SJCRH30 (cell line): ENCODE results near the gene DHX35. TPM values are rescaled to one million over a fixed set of nuclear protein-coding genes. Genes with fewer than 3 reads are reported as not detected.

ENCODE experiments used
- DNase-seq, 2 experiments: peaks; one replicate each; pipeline ENCODE4 v3.0.0-alpha.2; 2015 to 2020
- H3K27ac ChIP-seq: fragments of 250-450 bp; sonication (Bioruptor Pico); 2 replicates; pipeline ENCODE4 v1.5.1; 2020; ENCODE audit warnings: mild to moderate bottlenecking, moderate library complexity
- H3K27me3 ChIP-seq: fragments of 250-450 bp; sonication (Bioruptor Pico); 2 replicates; pipeline ENCODE4 v1.5.1; 2020; ENCODE audit warnings: mild to moderate bottlenecking, moderate library complexity
- H3K36me3 ChIP-seq: fragments of 250-450 bp; sonication (Bioruptor Pico); 2 replicates; pipeline ENCODE4 v1.5.1; 2020; ENCODE audit warnings: mild to moderate bottlenecking, moderate library complexity
- H3K4me1 ChIP-seq: fragments of 250-450 bp; sonication (Bioruptor Pico); 2 replicates; pipeline ENCODE4 v1.5.1; 2020; ENCODE audit warnings: mild to moderate bottlenecking, moderate library complexity
- H3K4me3 ChIP-seq: fragments of 250-450 bp; sonication (Bioruptor Pico); 2 replicates; pipeline ENCODE4 v1.5.1; 2020; ENCODE audit warnings: mild to moderate bottlenecking, moderate library complexity
- H3K9me3 ChIP-seq: fragments of 250-450 bp; sonication (Bioruptor Pico); replicated peaks from 2 replicates; pipeline ENCODE4 v1.5.1; 2020; ENCODE audit warnings: mild to moderate bottlenecking, moderate library complexity
- total RNA-seq: library from RNA; depleted of rRNA; stranded (reverse); fragments of >200 nt; shearing (Covaris generic); gene quantifications from 2 replicates; pipeline ENCODE4 v1.2.3, GENCODE V29; 2014; rRNA removed

DHX35 gene
- 25.1 and 29.3 TPM in 2 replicates for total RNA-seq

DNA sequence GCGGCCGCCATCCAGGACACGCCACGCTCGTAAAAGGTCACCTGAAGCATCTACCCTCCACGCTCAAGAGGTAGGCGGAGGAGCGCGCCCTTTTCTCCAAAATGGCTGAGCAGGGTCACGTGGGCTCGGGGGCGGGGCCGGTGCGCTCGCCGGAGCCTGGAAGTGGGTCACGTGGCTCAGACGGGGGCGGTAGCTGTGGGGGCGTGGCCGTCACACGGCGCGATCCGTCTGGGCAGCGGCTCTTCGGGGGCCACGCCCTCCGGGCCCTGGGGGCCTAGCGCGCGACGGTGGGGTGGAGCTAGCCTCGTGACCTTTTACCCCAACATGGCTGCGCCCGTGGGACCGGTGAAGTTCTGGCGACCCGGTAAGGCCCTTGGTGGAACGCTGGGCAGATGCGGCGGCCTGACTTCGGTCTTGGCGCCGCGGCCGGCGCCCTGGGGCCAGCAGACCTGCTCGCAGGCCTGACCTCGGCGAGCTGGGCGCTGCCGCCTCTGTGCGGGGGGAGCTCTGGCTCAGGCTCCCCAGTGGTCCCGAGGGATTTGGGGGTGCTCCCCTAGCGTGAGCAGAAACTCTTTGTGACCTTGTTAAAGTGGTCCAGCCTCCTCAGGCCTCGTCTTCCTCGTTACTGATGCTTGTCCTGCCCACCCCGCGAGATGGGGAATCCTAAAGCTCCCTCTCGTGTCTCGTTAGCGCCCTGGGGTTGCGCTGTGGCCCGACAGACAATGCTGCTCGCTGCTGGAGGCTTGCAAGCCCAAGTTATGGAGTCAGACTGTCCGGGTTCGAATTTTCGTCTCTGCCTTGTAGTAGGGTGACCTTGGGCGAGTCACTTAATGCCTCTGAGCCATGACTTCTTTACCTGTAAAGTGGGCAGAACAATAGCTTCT is at the start of gene DHX35:
TSS of gene DHX35 (plus strand) at position 301 of the 884 bp plus-strand sequence. CDS start at position 325, 24 bp downstream.
- DNase-seq: peak; percentile 99 to 100
- H3K4me3 ChIP-seq: peak within 1 kb of the TSS; percentile 96
- H3K4me1 ChIP-seq: peaks cover 5% of the 10 kb centered on the region; the same call in 1 of the 2 replicates
- no peaks in the 10 kb centered on the region for H3K27me3 ChIP-seq
- no peaks in the 10 kb centered on the region; the same call in 1 of the 2 replicates for H3K36me3 ChIP-seq
- H3K9me3 ChIP-seq: no peaks in the 10 kb centered on the region
- H3K27ac ChIP-seq: peak within 1 kb of the TSS; percentile 93

DNA sequence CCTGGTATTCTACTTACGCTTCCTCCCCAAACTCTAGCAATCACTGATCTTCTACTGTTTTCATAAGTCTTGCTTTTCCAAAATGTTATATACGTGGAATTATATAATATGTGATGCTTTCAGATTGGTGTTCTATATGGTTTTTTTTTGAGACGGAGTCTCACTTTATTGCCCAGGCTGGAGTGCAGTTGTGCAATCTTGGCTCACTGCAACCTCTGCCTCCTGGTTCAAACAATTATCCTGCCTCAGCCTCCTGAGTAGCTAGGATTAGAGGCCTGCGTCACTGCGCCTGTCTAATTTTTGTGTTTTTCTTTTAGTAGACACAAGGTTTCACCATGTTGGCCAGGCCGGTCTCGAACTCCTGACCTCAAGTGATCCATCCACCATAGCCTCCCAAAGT is 46.8 kb upstream of the DHX35 start:
- H3K27ac ChIP-seq: no peak overlapping the region
- H3K4me3 ChIP-seq: no peak overlapping the region
- no peak for DNase-seq
- 0 out of 2 replicates have a peak, but pooled peaks cover 4% of the 10 kb centered on the region for H3K27me3 ChIP-seq
- no peaks in the 10 kb centered on the region for H3K9me3 ChIP-seq
- H3K36me3 ChIP-seq: no peaks in the 10 kb centered on the region; the same call in 1 of the 2 replicates
- no peaks in the 10 kb centered on the region for H3K4me1 ChIP-seq

DNA sequence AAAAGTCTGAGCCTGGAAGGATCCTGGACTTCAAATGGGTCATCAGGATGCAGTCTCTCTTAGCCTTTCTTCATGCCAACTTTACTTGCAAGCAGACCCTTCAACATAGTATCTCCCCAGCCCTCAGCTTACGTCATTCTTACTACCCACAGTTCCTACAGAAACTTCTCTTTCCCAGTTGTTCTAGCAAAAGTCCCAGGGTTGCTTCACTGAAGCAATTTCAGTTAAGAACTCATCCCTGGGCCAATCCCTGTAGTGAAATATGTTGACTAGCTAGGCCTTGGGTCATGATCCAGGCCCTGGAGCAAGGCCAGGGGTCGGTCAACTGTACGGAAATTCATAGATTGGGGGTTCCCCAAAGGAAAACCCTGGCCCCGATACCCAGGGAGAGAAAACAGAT is 44.5 kb upstream of the DHX35 start:
- Histone ChIP-seq H3K27me3 (0 out of 2 replicates have a peak, but pooled peaks cover 4% of the 10 kb centered on the region), H3K9me3 (no peaks in the 10 kb centered on the region), H3K4me3 (no peak overlapping the region), H3K27ac (no peak overlapping the region), H3K36me3 (no peaks in the 10 kb centered on the region; the same call in 1 of the 2 replicates), H3K4me1 (no peaks in the 10 kb centered on the region)
- no peak for DNase-seq

GRCh38 chr20:38918172-38918571 is 44.0 kb upstream of the DHX35 start:
- no peak overlapping the region for H3K4me3 ChIP-seq
- H3K27me3 ChIP-seq: 0 out of 2 replicates have a peak, but pooled peaks cover 4% of the 10 kb centered on the region
- no peak for DNase-seq
- H3K9me3 ChIP-seq: no peaks in the 10 kb centered on the region
- H3K27ac ChIP-seq: no peak overlapping the region
- H3K36me3 ChIP-seq: no peaks in the 10 kb centered on the region; the same call in 1 of the 2 replicates
- no peaks in the 10 kb centered on the region for H3K4me1 ChIP-seq

DNA sequence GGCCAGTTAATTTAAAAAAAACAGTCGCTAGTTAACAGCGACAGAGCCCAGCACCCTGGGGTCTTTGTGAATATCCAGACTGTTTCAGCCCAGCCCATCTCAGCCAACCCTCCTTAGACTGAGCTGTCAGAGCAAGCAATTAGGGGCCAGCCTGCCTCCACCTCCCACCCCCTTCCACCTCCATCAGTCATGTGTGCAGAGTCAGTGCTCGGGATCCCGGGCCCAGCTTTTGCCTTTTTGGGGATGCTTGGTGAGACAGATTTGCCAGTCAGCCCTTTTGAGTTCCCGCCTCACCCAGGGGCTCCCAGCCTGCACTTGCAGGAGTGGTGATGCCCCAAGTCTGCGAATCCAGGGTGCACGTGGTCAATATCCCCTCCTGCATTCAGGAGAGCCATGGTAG is 42.5 kb upstream of the DHX35 start:
- Histone ChIP-seq H3K9me3 (no peaks in the 10 kb centered on the region), H3K36me3 (no peaks in the 10 kb centered on the region; the same call in 1 of the 2 replicates), H3K27me3 (0 out of 2 replicates have a peak, but pooled peaks cover 4% of the 10 kb centered on the region), H3K4me3 (no peak overlapping the region), H3K4me1 (no peaks in the 10 kb centered on the region), H3K27ac (no peak overlapping the region)
- no peak for DNase-seq

- Histone ChIP-seq H3K27ac (no peak overlapping the region), H3K4me3 (no peak overlapping the region), H3K36me3 (no peaks in the 10 kb centered on the region; the same call in 1 of the 2 replicates), H3K9me3 (no peaks in the 10 kb centered on the region), H3K27me3 (0 out of 2 replicates have a peak, but pooled peaks cover 4% of the 10 kb centered on the region), H3K4me1 (no peaks in the 10 kb centered on the region)
- no peak for DNase-seq
Measured at GRCh38 chr20:38920411-38920810, 41.7 kb upstream of the DHX35 start.

DNA sequence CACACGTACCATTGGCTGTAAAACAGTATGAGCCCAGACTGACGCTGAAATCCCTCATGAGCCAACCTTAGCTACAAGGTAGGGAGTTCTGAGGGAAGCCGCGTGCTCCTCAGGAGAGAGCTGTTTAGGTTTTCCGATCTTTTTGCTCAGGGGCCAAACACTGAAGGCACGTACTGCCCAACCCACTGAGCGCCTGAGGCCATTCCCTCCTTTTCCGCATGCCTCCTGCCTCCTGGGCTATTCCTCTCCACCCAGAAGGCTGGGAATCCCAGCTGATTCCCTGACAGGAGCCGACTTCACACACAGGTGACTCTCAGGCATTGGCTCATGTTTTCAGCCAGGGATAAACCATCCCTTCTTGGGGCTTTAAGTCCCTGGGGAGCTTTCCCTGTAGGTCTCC is 41.3 kb upstream of the DHX35 start:
- no peaks in the 10 kb centered on the region; the same call in 1 of the 2 replicates for H3K36me3 ChIP-seq
- DNase-seq: no peak
- no peaks in the 10 kb centered on the region for H3K9me3 ChIP-seq
- H3K27me3 ChIP-seq: 0 out of 2 replicates have a peak, but pooled peaks cover 4% of the 10 kb centered on the region
- H3K4me3 ChIP-seq: no peak overlapping the region
- H3K4me1 ChIP-seq: no peaks in the 10 kb centered on the region
- H3K27ac ChIP-seq: no peak overlapping the region

DNA sequence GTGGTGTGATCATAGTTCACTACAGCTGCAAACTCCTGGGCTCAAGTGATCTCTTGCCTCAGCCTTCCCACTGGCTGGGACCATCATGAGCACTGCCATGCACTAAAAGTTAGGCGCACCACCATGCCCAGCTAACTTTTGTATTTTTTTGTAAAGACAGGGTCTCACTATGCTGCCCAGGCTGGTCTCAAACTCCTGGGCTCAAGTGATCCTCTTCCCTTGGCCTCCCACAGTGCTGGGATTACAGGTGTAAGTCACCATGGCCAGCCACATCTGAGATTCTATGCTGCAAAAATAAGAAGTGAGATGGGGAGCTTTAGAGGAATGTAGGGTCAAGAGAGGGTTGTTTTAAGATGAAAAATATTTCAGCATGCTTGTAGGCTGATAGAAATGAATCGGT is 37.4 kb upstream of the DHX35 start:
- no peak overlapping the region for H3K27ac ChIP-seq
- no peak overlapping the region for H3K4me3 ChIP-seq
- H3K4me1 ChIP-seq: peaks cover 11% of the 10 kb centered on the region
- no peaks in the 10 kb centered on the region for H3K9me3 ChIP-seq
- H3K27me3 ChIP-seq: no peaks in the 10 kb centered on the region
- H3K36me3 ChIP-seq: peaks cover under 1% of the 10 kb centered on the region; the same call in 1 of the 2 replicates
- DNase-seq: no peak

- DNase-seq: peak; percentile 100
- Histone ChIP-seq H3K4me3 (peak within 1 kb of the TSS; percentile 89), H3K36me3 (peaks cover 11% of the 10 kb centered on the region), H3K27ac (peak within 1 kb of the TSS; percentile 77), H3K4me1 (peaks cover 11% of the 10 kb centered on the region), H3K9me3 (no peaks in the 10 kb centered on the region), H3K27me3 (no peaks in the 10 kb centered on the region)
Measured at GRCh38 chr20:38926142-38926933, 35.8 kb upstream of the DHX35 start, which contains the start of gene FAM83D. TSS of gene FAM83D (plus strand) at chr20:38926417. CDS start at chr20:38926443, 26 bp downstream.

- Histone ChIP-seq H3K4me1 (peaks cover 11% of the 10 kb centered on the region), H3K36me3 (peaks cover 11% of the 10 kb centered on the region), H3K9me3 (no peaks in the 10 kb centered on the region), H3K27ac (peak overlapping the region; percentile 77), H3K27me3 (no peaks in the 10 kb centered on the region), H3K4me3 (peak overlapping the region; percentile 89)
- DNase-seq: peak; percentile 38 to 50
Measured at GRCh38 chr20:38926934-38927616, 35.1 kb upstream of the DHX35 start.

DNA sequence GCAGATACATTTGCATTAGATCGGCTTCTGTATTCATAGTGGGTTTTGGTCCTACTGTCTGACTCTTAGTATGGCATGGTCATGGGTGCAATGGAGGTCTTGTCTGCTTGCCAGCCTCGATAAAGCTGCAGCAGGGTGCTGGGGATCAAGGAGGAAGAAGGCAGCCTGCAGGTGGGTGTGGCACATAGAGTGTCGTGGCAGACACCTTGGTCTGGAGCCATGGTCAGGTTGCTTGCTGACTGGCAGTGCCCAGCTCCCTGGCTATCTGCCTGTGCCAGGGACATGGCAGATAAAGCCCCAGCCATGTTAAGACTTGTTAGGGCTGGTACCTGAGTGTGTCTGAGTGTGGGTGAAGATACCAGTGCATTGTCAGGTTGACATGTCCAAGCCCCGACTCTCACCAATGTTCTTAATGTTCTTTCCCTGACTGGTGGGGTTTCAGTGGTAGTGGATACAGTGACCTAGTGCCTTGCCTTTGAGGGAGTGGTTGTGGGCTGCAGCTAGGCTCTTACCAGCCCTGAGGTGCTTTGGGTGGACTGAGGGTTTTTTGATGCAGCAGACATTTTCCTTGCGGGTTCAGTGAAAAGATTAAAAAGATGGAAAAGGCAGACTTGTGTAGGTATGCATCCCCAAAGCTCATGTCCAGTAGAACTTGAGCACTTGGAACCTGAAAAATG is 34.1 kb upstream of the DHX35 start:
- H3K27me3 ChIP-seq: no peaks in the 10 kb centered on the region

GRCh38 chr20:38930242-38930569 is 31.9 kb upstream of the DHX35 start:
- H3K4me1 ChIP-seq: peaks cover 14% of the 10 kb centered on the region
- H3K27ac ChIP-seq: no peak overlapping the region
- DNase-seq: no peak
- H3K36me3 ChIP-seq: peaks cover 30% of the 10 kb centered on the region
- no peaks in the 10 kb centered on the region for H3K27me3 ChIP-seq
- no peaks in the 10 kb centered on the region for H3K9me3 ChIP-seq
- H3K4me3 ChIP-seq: no peak overlapping the region

More for the DNA sequence above, 34.1 kb upstream of the DHX35 start:
- no peak overlapping the region for H3K27ac ChIP-seq
- DNase-seq: no peak
- peak overlapping the region; percentile 89 for H3K4me3 ChIP-seq
- H3K9me3 ChIP-seq: no peaks in the 10 kb centered on the region
- H3K36me3 ChIP-seq: peaks cover 14% of the 10 kb centered on the region
- peaks cover 14% of the 10 kb centered on the region for H3K4me1 ChIP-seq

GRCh38 chr20:38931984-38932383 is 30.2 kb upstream of the DHX35 start:
- Histone ChIP-seq H3K27ac (no peak overlapping the region), H3K36me3 (peaks cover 43% of the 10 kb centered on the region), H3K27me3 (no peaks in the 10 kb centered on the region), H3K4me1 (peaks cover 14% of the 10 kb centered on the region), H3K9me3 (no peaks in the 10 kb centered on the region), H3K4me3 (no peak overlapping the region)
- DNase-seq: no peak
